Ammon's horn (tissue), 1 donor: ENCODE results near the gene P2RY6.

Source experiments
- DNase-seq: peaks from one replicate; pipeline ENCODE4 v3.0.0-alpha.2; 2016; ENCODE audit warnings: low spot score

P2RY6 gene

GRCh38 chr11:73237471-73238290, 34.5 kb upstream of the P2RY6 start:
- DNase-seq: no peak

GRCh38 chr11:73239111-73239521, 33.0 kb upstream of the P2RY6 start:
- no peak for DNase-seq

- no peak for DNase-seq
Measured at GRCh38 chr11:73239571-73240189, 32.5 kb upstream of the P2RY6 start.

- no peak for DNase-seq
Measured at GRCh38 chr11:73240190-73240781, 31.9 kb upstream of the P2RY6 start.

GRCh38 chr11:73241300-73241699, 30.8 kb upstream of the P2RY6 start:
- no peak for DNase-seq

DNA sequence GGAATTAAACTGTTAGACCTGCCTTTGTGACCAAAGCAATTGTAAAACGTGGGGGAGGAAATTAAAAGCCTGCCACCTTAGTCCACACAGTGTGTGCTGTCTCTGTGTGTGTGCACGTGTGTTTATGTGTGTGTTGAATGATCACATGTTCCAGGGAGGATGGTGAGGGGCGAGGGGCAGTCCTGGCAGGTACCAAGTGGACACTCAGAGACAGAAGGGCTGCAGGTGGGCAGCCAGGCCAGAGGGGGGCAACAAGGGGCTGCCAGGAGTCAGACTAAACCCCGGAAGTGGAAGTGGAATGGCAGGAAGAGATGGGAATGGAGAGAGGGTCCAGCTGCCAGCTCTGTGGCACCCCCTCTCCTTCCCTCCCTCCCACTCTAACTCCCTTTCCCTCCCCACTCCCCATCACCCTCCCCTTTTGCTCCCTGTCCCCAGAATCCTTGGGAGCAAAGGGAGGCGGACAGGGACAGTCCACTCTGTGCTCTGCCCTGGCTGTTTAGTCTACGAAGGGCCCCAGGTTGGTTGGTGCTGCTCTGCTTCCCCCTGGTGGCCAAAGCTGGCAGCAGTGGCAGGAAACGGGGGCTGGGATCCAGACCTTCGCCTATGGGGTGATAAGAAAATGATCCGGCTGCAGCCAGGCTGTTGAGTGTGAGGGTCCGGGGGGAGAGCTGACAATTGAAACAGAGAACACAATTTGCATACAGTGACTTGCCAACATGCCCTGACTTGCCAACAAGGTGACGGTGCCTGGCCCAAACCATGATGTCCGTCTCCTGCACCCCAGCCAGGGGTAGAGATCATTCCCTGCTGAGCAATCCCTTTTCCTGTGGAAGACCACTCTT, 29.7 kb upstream of the P2RY6 start:
- peak; percentile 74 for DNase-seq

- no peak for DNase-seq
Measured at GRCh38 chr11:73243093-73243485, 29.0 kb upstream of the P2RY6 start.

DNA sequence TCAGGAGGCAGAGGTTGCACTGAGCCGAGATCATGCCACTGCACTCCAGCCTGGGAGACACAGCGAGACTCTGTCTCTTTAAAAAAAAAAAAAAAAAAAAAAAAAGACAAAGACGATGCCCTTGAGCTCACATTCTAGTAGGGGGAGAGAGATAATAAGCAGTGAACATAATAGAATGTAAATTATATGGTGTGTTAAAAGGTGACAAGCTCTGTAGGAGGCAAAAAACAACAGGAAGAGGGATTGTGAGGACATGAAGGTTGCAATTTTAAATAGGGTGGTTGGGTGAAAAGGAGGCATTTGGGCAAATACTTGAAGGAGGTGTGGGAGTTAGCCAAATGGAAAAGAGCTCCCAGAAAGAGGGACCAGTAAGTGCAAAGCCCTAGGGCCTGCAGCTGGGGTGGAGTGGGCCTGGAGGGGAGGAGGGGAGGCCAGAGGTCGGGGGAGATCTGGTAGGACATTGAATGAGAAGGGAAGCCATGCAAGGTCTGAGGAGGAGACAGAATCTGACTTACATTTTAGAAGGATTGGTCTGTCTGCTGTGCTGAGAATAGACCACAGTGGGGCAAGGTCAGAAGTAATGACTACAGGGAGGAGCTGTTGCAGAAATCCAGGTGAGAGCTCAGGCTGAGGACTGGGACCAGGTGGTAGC, 27.4 kb upstream of the P2RY6 start:
- DNase-seq: no peak

GRCh38 chr11:73245461-73245860, 26.7 kb upstream of the P2RY6 start:
- DNase-seq: no peak

DNA sequence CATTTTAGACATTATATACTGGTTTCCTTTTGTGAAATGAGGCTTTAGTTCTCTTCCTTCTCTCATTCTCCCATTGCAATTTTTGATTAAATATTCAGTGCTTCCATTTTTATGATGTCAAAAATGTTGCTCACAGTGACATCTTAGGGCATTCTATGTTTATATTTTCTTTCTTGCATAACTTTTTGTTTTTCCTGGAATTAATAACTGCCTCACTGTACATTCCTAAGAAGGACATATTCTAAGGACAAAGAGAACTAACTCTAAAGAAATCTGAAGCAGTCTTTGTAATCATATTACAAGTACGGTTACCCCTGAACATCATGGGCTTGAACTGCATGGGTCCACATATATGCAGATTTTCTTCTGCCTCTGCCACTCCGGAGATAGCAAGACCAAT, 25.8 kb upstream of the P2RY6 start:
- no peak for DNase-seq

GRCh38 chr11:73248526-73249185, 23.5 kb upstream of the P2RY6 start:
- DNase-seq: no peak

DNA sequence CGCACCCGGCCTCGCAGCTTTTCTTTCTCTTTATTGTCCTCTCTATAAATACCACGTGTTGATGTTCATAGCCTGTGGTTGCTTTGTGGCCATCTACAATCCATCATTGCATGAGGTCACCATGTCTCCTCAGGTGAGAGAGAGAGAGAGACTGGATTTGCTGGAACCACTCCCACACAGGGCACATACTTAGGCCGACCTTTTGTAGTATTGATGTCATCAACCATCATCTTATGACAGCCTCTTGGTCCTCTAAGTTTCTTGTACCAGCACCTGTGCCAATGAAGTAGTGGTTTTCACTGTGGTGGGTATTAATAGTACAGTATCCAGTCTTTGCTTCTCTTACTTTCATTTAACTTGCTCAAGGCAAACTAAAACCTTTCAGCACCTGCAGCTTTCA, 22.8 kb upstream of the P2RY6 start:
- DNase-seq: no peak

DNA sequence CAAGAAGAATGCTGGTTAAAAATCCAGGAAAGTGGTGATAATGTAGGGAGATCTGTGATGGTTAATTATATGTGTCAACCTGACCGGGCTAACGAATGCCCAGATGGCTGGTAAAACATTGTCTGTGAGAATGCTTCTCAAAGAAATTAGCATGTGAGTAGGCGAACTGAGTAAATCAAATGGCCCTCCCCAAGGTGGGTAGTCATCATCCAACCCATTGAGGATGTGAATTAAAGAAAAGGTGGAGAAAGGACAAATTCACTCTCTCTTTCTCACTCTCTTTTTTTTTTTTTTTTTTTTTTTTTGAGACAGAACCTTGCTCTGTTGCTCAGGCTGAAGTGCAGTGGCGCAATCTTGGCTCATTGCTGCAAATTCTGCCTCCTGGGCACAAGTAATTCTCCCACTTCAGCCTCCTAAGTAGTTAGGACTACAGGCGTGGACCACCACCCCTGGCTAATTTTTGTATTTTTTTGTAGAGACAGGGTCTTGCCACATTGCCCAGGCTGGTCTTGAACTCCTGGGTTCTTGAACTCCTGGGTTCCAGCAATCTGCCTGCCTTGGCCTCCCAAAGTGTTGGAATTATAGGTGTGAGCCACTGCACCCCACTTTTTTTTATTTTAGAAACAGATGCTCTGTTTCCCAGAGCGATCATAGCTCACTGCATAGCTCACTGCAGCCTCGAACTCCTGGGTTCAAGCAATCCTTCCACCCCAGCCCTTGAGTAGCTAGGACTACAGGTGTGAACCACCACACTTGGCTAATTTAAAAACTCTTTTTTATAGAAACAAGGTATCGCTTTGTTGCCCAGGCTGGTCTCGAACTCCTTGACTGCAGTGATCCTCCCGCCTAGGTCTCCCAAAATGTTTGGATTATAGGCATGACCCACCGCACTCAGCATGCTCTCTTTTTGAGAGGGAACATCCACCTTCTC, 22.0 kb upstream of the P2RY6 start:
- no peak for DNase-seq

DNA sequence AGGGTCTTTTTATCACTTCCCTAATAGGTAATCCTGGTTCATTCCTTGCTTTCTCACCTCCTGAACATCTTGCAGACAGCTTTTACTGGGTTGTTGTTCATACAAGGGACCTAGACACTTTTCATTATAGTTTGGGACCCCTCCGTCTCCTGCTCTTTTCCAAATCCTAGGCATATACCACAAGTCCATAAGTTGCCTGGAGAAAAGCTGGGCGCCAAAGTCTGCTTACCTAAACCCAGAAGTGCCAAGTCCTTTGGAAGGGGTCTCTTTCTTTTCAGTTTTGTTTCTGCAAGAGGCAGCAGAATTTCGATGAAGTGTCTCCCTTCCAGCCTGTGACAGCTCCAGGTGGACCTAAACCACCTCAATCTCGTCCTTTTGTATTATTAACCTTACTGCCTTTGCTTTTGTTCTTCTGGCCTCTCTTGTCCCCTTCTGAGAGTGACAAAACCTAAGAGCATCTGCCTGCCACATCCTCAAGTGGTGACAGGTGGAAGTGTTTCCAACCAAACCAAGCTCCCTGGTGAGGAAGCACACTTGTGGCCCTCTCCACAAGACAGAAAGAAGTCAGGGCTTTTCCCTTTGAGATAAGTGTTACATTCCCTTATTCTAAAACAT, 19.5 kb upstream of the P2RY6 start:
- DNase-seq: no peak

- DNase-seq: peak; percentile 30
Measured at GRCh38 chr11:73257342-73258103, 14.6 kb upstream of the P2RY6 start.

DNA sequence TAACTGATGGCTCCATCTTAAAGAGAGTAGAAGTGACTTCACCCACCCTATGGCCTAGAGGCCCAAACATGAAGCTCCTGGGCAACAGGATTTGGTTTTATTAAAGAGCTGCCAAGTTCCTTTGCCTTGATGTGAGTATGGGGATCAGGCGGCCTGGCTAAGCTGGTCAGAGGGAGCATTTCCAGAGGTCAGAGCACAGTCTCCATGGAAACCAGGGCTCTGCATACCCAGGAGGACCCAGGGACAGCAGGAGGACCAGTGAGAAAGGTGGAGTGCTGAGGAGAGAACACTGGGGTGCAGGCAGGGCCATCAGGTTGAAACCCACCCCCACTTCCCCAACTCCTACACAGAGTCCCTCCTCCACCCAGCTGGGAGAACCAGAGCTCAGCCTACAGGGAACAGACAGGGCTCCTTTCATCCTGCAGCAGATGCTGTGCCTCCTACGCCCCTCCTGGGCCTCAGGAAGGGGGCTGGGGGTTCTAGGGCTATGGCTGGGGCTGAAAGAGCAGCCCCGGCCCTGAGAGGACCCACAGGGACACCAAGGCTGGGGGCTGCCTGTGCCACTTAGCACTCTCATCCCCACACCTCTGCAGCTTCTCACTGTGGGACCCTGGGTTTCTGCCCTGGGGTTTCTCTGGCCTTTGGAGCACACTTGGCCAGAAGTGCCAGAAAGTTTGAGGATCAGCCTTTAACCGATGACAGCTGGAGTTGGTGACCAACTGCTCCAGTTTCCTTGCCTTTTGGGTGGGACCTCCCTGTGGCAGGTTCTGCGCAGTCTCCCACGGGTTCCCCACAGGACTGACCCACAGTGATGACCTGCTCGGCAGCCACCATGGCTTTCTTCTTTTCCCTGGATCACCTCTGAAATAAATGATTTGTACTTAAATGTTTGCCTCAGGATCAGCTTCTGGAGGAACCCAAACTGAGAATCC, 13.8 kb upstream of the P2RY6 start:
- DNase-seq: peak; percentile 34

- no peak for DNase-seq
Measured at GRCh38 chr11:73259406-73260126, 12.6 kb upstream of the P2RY6 start.
